WTC11 (cell line): Measurements from ENCODE around the gene KIF12.

ENCODE experiments used
- ATF6 ChIP-seq: sonication (generic); formaldehyde crosslinking; IDR thresholded peaks from 2 replicates; pipeline ENCODE4 v1.8.1; 2023; ENCODE audit warnings: mild to moderate bottlenecking, missing genetic modification reagents
- TF ChIP-seq, protein P1 (sequence below): fragments of 200-600 bp; IDR thresholded peaks from 2 replicates; pipeline ENCODE4 v1.8.0; 2022; ENCODE audit warnings: antibody characterized with exemption
- TF ChIP-seq, protein P2 (sequence below): sonication (generic); formaldehyde crosslinking; IDR thresholded peaks from 2 replicates; pipeline ENCODE4 v1.8.1; 2023; ENCODE audit warnings: mild to moderate bottlenecking, moderate library complexity, missing genetic modification reagents

DNA sequence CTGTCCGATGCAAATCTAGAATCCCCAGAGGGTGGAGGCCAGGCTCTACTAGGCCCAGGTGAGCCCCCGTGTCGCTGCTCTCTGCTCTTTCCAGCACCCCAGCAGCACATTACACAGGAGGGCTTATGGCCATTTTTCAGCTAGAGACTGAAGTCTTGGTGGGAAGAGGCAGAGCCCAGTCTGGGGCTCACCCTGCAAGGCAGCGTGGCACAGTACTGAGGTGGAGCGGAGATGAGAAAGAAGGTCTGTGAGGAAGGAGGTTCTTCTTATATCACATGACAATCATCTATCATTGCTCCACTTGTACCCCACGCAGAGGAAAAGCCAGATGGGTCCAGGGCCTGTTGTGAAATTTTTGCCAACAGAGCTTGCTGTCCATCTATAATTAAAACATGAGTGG, 10.0 kb upstream of the KIF12 start:
- TF ChIP-seq ATF6 (CRISPR knock-in tag) = no peak
- TF ChIP-seq, protein P1, sequence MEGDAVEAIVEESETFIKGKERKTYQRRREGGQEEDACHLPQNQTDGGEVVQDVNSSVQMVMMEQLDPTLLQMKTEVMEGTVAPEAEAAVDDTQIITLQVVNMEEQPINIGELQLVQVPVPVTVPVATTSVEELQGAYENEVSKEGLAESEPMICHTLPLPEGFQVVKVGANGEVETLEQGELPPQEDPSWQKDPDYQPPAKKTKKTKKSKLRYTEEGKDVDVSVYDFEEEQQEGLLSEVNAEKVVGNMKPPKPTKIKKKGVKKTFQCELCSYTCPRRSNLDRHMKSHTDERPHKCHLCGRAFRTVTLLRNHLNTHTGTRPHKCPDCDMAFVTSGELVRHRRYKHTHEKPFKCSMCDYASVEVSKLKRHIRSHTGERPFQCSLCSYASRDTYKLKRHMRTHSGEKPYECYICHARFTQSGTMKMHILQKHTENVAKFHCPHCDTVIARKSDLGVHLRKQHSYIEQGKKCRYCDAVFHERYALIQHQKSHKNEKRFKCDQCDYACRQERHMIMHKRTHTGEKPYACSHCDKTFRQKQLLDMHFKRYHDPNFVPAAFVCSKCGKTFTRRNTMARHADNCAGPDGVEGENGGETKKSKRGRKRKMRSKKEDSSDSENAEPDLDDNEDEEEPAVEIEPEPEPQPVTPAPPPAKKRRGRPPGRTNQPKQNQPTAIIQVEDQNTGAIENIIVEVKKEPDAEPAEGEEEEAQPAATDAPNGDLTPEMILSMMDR = no peak
- TF ChIP-seq, protein P2, sequence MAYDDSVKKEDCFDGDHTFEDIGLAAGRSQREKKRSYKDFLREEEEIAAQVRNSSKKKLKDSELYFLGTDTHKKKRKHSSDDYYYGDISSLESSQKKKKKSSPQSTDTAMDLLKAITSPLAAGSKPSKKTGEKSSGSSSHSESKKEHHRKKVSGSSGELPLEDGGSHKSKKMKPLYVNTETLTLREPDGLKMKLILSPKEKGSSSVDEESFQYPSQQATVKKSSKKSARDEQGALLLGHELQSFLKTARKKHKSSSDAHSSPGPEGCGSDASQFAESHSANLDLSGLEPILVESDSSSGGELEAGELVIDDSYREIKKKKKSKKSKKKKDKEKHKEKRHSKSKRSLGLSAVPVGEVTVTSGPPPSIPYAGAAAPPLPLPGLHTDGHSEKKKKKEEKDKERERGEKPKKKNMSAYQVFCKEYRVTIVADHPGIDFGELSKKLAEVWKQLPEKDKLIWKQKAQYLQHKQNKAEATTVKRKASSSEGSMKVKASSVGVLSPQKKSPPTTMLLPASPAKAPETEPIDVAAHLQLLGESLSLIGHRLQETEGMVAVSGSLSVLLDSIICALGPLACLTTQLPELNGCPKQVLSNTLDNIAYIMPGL = no peak
